Cardiac septum (tissue), 1 donor: ENCODE data around the gene TTC3. TPM values are rescaled to one million over a fixed set of nuclear protein-coding genes. Genes with fewer than 3 reads are reported as not detected.
"Not testable (repeated sequence)": the region's sequence is repeated elsewhere in the genome, so short reads cannot be mapped to it uniquely, and the experiment has no call there.

Experiments
- DNase-seq: peaks from one replicate; pipeline ENCODE4 v3.0.0-alpha.2; 2020; ENCODE audit warnings: low spot score
- intact Hi-C: fragments of 100-400 bp; cut with DNase I; formaldehyde crosslinking; loops from one replicate; pipeline ENCODE4 v1.14.0; 2022
- long read RNA-seq: library from polyadenylated mRNA; unstranded; transcript quantifications from one replicate; pipeline ENCODE4 v2.0.0, GENCODE V29; 2021
- total RNA-seq: library from RNA; stranded (reverse); fragmentation: NEBNext Ultra II Directional; extraction: Animal tissue kit (Norgen Biotek cat#: 25700); gene quantifications from one replicate; pipeline ENCODE4 v1.2.1, GENCODE V29; 2021
- donor health status: DM: no; HTN: no; CAD: no.

The TTC3 gene
- 62.1 TPM for total RNA-seq
- long read RNA-seq, transcript TTC3-207 (33 exons, 3,771 nt): major isoform, 6 of 95 reads
- long read RNA-seq, partial matches to known transcripts: 45 of 95 reads
- long read RNA-seq, other reads (novel, unspliced or antisense): 40 of 95 reads

GRCh38 chr21:37072988-37073416 is at the start of gene TTC3, which contains the start of gene PIGP:
TSS of gene TTC3 (plus strand) at chr21:37073254. CDS start at chr21:37087258, 14,004 bp downstream.
TSS of gene PIGP (minus strand) at chr21:37073071. CDS start at chr21:37072515, 556 bp downstream.
- peak; percentile 96 for DNase-seq
- intact Hi-C loops: no loop called here

- no peak for DNase-seq
- intact Hi-C loops: no loop called here
These were observed 46.6 kb upstream of the TTC3 start for GRCh38 chr21:37026499-37026898.

- intact Hi-C loops: no loop called here
- peak; percentile 36 for DNase-seq
These were observed 44.5 kb upstream of the TTC3 start for GRCh38 chr21:37028570-37028969.

- no peak for DNase-seq
- intact Hi-C loops: no loop called here
These were observed 42.2 kb upstream of the TTC3 start for GRCh38 chr21:37030864-37031263.

GRCh38 chr21:37032293-37032692 is 40.8 kb upstream of the TTC3 start:
- intact Hi-C loops: no loop called here
- DNase-seq: no peak

GRCh38 chr21:37032877-37033471 is 40.1 kb upstream of the TTC3 start:
- intact Hi-C loops: no loop called here
- no peak for DNase-seq

- intact Hi-C loops, DNase-seq: not testable (repeated sequence)
These were observed 38.7 kb upstream of the TTC3 start for GRCh38 chr21:37034394-37034793.

- intact Hi-C loops: no loop called here
These were observed 36.9 kb upstream of the TTC3 start for GRCh38 chr21:37036177-37036576.

GRCh38 chr21:37039411-37040075 is 33.5 kb upstream of the TTC3 start:
- no peak for DNase-seq
- intact Hi-C loops: no loop called here

More at GRCh38 chr21:37036177-37036576, 36.9 kb upstream of the TTC3 start:
- no peak for DNase-seq

GRCh38 chr21:37040212-37040611 is 32.8 kb upstream of the TTC3 start:
- intact Hi-C loops: no loop called here
- no peak for DNase-seq

GRCh38 chr21:37041706-37042271 is 31.3 kb upstream of the TTC3 start:
- DNase-seq: no peak
- intact Hi-C loops: no loop called here

GRCh38 chr21:37043818-37044217 is 29.2 kb upstream of the TTC3 start:
- intact Hi-C loops: no loop called here
- DNase-seq: no peak

- no peak for DNase-seq
- intact Hi-C loops: no loop called here
These were observed 28.4 kb upstream of the TTC3 start for GRCh38 chr21:37044643-37045042.

GRCh38 chr21:37045149-37045548 is 27.9 kb upstream of the TTC3 start:
- intact Hi-C loops: no loop called here
- no peak for DNase-seq

- intact Hi-C loops: no loop called here
These were observed 27.5 kb upstream of the TTC3 start for GRCh38 chr21:37045556-37045955.

GRCh38 chr21:37047079-37047478 is 26.0 kb upstream of the TTC3 start:
- no peak for DNase-seq
- intact Hi-C loops: no loop called here

More at GRCh38 chr21:37045556-37045955, 27.5 kb upstream of the TTC3 start:
- no peak for DNase-seq

GRCh38 chr21:37049741-37050140 is 23.3 kb upstream of the TTC3 start:
- intact Hi-C loops, DNase-seq: not testable (repeated sequence)

GRCh38 chr21:37055271-37055855 is 17.7 kb upstream of the TTC3 start:
- intact Hi-C loops: no loop called here
- DNase-seq: no peak

- DNase-seq: no peak
- intact Hi-C loops: no loop called here
These were observed 15.4 kb upstream of the TTC3 start for GRCh38 chr21:37057614-37058013.

GRCh38 chr21:37058261-37058660 is 14.8 kb upstream of the TTC3 start:
- no peak for DNase-seq
- intact Hi-C loops: no loop called here
